Hepatocyte (in vitro differentiated cells): Measurements from ENCODE around the gene ZNF735. TPM values are rescaled to one million over a fixed set of nuclear protein-coding genes. Genes with fewer than 3 reads are reported as not detected.

Experiments
- DNase-seq: peaks from one replicate; pipeline ENCODE4 v3.0.0-alpha.2; 2016; ENCODE audit warnings: low spot score
- H2AFZ ChIP-seq: fragments of 200-600 bp; sonication (generic); 2 replicates; pipeline ENCODE4 v1.6.0; 2016; ENCODE audit warnings: antibody characterized with exemption, mild to moderate bottlenecking
- H3K27ac ChIP-seq: fragments of 200-600 bp; sonication (generic); 2 replicates; pipeline ENCODE4 v1.5.1; 2016; ENCODE audit warnings: mild to moderate bottlenecking
- H3K27me3 ChIP-seq: fragments of 200-600 bp; sonication (generic); 2 replicates; pipeline ENCODE4 v1.6.1; 2016
- H3K36me3 ChIP-seq: fragments of 200-600 bp; sonication (generic); replicated peaks from 2 replicates; pipeline ENCODE4 v1.5.1; 2016; ENCODE audit warnings: low read depth; ENCODE audit not compliant: insufficient read depth
- H3K4me1 ChIP-seq: fragments of 200-600 bp; sonication (generic); 2 replicates; pipeline ENCODE4 v1.5.1; 2016; ENCODE audit warnings: mild to moderate bottlenecking, moderate library complexity; ENCODE audit not compliant: insufficient read depth
- H3K4me2 ChIP-seq: fragments of 200-600 bp; sonication (generic); 2 replicates; pipeline ENCODE4 v1.6.0; 2016
- H3K4me3 ChIP-seq: fragments of 200-600 bp; sonication (generic); 2 replicates; pipeline ENCODE4 v1.5.1; 2016; ENCODE audit warnings: mild to moderate bottlenecking
- H3K79me2 ChIP-seq: fragments of 200-600 bp; sonication (generic); 2 replicates; pipeline ENCODE4 v1.6.0; 2017; ENCODE audit warnings: mild to moderate bottlenecking
- H3K9me2 ChIP-seq: fragments of 200-600 bp; sonication (generic); replicated peaks from 2 replicates; pipeline ENCODE4 v1.6.0; 2017; ENCODE audit warnings: mild to moderate bottlenecking; ENCODE audit not compliant: insufficient read depth
- H3K9me3 ChIP-seq: fragments of 200-600 bp; sonication (generic); 2 replicates; pipeline ENCODE4 v1.5.1; 2016; ENCODE audit warnings: low read depth, mild to moderate bottlenecking
- H4K20me1 ChIP-seq: fragments of 200-600 bp; sonication (generic); 2 replicates; pipeline ENCODE4 v1.6.0; 2016; ENCODE audit warnings: mild to moderate bottlenecking; ENCODE audit not compliant: insufficient read depth, poor library complexity, severe bottlenecking
- CTCF ChIP-seq: fragments of 200-600 bp; sonication (generic); IDR thresholded peaks from 2 replicates; pipeline ENCODE4 v1.5.1; 2016; ENCODE audit warnings: antibody characterized with exemption, mild to moderate bottlenecking; ENCODE audit not compliant: poor library complexity
- EZH2 ChIP-seq: fragments of 200-600 bp; sonication (generic); IDR thresholded peaks from 2 replicates; pipeline ENCODE4 v1.6.1; 2016; ENCODE audit warnings: antibody characterized with exemption, mild to moderate bottlenecking, borderline replicate concordance
- EZH2phosphoT487 ChIP-seq: fragments of 200-600 bp; sonication (generic); IDR thresholded peaks from one replicate; pipeline ENCODE4 v1.6.1; 2018; ENCODE audit warnings: antibody characterized with exemption, mild to moderate bottlenecking, low read depth, moderate library complexity; ENCODE audit not compliant: unreplicated experiment, severe bottlenecking
- WGBS: methylation state at CpG from one replicate; pipeline ENCODE4 v1.1.6; 2016; ENCODE audit warnings: low lambda C conversion rate; ENCODE audit errors: missing lambda C conversion rate; 5-methylcytosine and 5-hydroxymethylcytosine counted together
- polyA plus RNA-seq: library from polyadenylated mRNA; unstranded; fragments of >200 nt; fragmentation: Nextera tagmentation; extraction: Ambion mirVana; gene quantifications from 2 replicates; pipeline ENCODE4 v1.2.1, GENCODE V29; 2016
- total RNA-seq: library from RNA; depleted of rRNA; stranded (reverse); fragments of >200 nt; gene quantifications from 2 replicates; pipeline ENCODE4 v1.2.3, GENCODE V29; 2014

ZNF735 gene
- total and polyA plus RNA-seq, 2 experiments from 2014 or later, result not detected

- Histone ChIP-seq H3K36me3 (no peaks in the 10 kb centered on the region), H3K4me3 (no peak overlapping the region), H3K4me1 (no peaks in the 10 kb centered on the region), H4K20me1 (no peaks in the 10 kb centered on the region), H3K27ac (no peak overlapping the region), H3K9me3 (peaks cover 6% of the 10 kb centered on the region), H3K9me2 (no peaks in the 10 kb centered on the region), H2AFZ (no peak overlapping the region), H3K79me2 (no peaks in the 10 kb centered on the region), H3K27me3 (no peaks in the 10 kb centered on the region), H3K4me2 (no peak overlapping the region)
- 73% methylated on average over 1 of the region's 1 CpG for WGBS
- TF ChIP-seq EZH2phosphoT487, result no peak
- TF ChIP-seq CTCF, result no peak
- TF ChIP-seq EZH2, result no peak
- no peak for DNase-seq
These were observed 59.4 kb downstream of the ZNF735 start for GRCh38 chr7:64266341-64266919.

Other genes with a start within 250 kb of the ZNF735 start
- gene ZNF722, start 208.4 kb upstream of the ZNF735 start, total RNA-seq, result not detected in 2 replicates
- not detected in 2 replicates for gene ZNF722, start 208.4 kb upstream of the ZNF735 start, polyA plus RNA-seq
- gene ZNF727, start 161.8 kb upstream of the ZNF735 start, total RNA-seq, result not detected in 2 replicates
- gene ZNF727, start 161.8 kb upstream of the ZNF735 start, polyA plus RNA-seq, result not detected in 2 replicates
- gene ZNF679, start 21.3 kb downstream of the ZNF735 start, total RNA-seq, result not detected in 2 replicates
- gene ZNF679, start 21.3 kb downstream of the ZNF735 start, polyA plus RNA-seq, result not detected in 2 replicates
- not detected in 2 replicates for gene ZNF736, start 106.8 kb downstream of the ZNF735 start, total RNA-seq
- gene ZNF736, start 106.8 kb downstream of the ZNF735 start, polyA plus RNA-seq, result not detected in 2 replicates